BLaER1 treated with 17β-estradiol and CSF1 and Interleukin-3, amounts not matched to agents 10 nM and 100 nM (cell line): ENCODE results near the gene TMEM269.
A peak's percentile ranks its signal among the peaks of the same experiment; 100 is the strongest.

Experiments used
- H3K27ac ChIP-seq, 11 experiments: shearing (Covaris generic); formaldehyde crosslinking; 2 replicates each; pipeline ENCODE4 v1.8.1; 2022
- H3K27me3 ChIP-seq, 11 experiments: shearing (Covaris generic); formaldehyde crosslinking; 2 replicates each; pipeline ENCODE4 v1.8.1; 2022
- H3K36me3 ChIP-seq, 11 experiments: shearing (Covaris generic); formaldehyde crosslinking; 2 replicates each; pipeline ENCODE4 v1.8.1; 2022
- H3K4me1 ChIP-seq, 10 experiments: shearing (Covaris generic); formaldehyde crosslinking; 2 replicates each; pipeline ENCODE4 v1.8.1; 2022
- H3K4me2 ChIP-seq, 11 experiments: shearing (Covaris generic); formaldehyde crosslinking; 2 replicates each; pipeline ENCODE4 v1.8.1; 2022
- H3K4me3 ChIP-seq, 10 experiments: shearing (Covaris generic); formaldehyde crosslinking; 2 replicates each; pipeline ENCODE4 v1.8.1; 2022
- H3K9ac ChIP-seq, 11 experiments: shearing (Covaris generic); formaldehyde crosslinking; 2 replicates each; pipeline ENCODE4 v1.8.1; 2022
- H3K9me3 ChIP-seq, 11 experiments: shearing (Covaris generic); formaldehyde crosslinking; replicated peaks in 1 of 11; 2 replicates each; pipeline ENCODE4 v1.8.1; 2022
- H4K20me1 ChIP-seq, 11 experiments: shearing (Covaris generic); formaldehyde crosslinking; 2 replicates each; pipeline ENCODE4 v1.8.1; 2022
- Cebpa-rat ChIP-seq, 11 experiments: shearing (Covaris generic); IDR thresholded peaks; 2 replicates each; pipeline ENCODE4 v1.8.1; 2022

The TMEM269 gene

GRCh38 chr1:42838482-42839190 is 53.8 kb downstream of the TMEM269 start:
- no peak for TF ChIP-seq Cebpa-rat (IDR thresholded peaks at IDR 0.05)

GRCh38 chr1:42841010-42841409 is 56.2 kb downstream of the TMEM269 start:
- Histone ChIP-seq H3K27me3 (no peaks in the 10 kb centered on the region), H3K36me3 (peaks cover 0 to 39% (median 10%) of the 10 kb centered on the region in 11 experiments; a peak in 10 of 22 replicates), H3K4me1 (peaks cover 0 to 30% (median 13%) of the 10 kb centered on the region in 10 experiments; a peak in 15 of 20 replicates), H3K4me2 (no peak overlapping the region), H4K20me1 (no peaks in the 10 kb centered on the region), H3K4me3 (no peak overlapping the region), H3K9me3 (no peaks in the 10 kb centered on the region), H3K27ac (no peak overlapping the region), H3K9ac (no peak overlapping the region)
- no peak for TF ChIP-seq Cebpa-rat (IDR thresholded peaks at IDR 0.05)

More at GRCh38 chr1:42838482-42839190, 53.8 kb downstream of the TMEM269 start:
- Histone ChIP-seq H4K20me1 (no peaks in the 10 kb centered on the region), H3K36me3 (peaks cover 0 to 50% (median 10%) of the 10 kb centered on the region in 11 experiments; a peak in 10 of 22 replicates), H3K27ac (no peak overlapping the region; a peak in 1 of 22 replicates), H3K27me3 (no peaks in the 10 kb centered on the region), H3K4me2 (peak overlapping the region in 5 of 11 experiments; percentile 5 to 72 (median 55); a peak in 9 of 22 replicates), H3K9ac (no peak overlapping the region), H3K4me1 (peaks cover 0 to 33% (median 12%) of the 10 kb centered on the region in 10 experiments; a peak in 11 of 20 replicates), H3K9me3 (no peaks in the 10 kb centered on the region), H3K4me3 (no peak overlapping the region)

- Histone ChIP-seq H4K20me1 (no peaks in the 10 kb centered on the region), H3K27me3 (no peaks in the 10 kb centered on the region), H3K36me3 (peaks cover 0 to 39% (median 10%) of the 10 kb centered on the region in 11 experiments; a peak in 10 of 22 replicates), H3K4me2 (no peak overlapping the region), H3K9me3 (no peaks in the 10 kb centered on the region), H3K4me3 (no peak overlapping the region), H3K27ac (no peak overlapping the region), H3K9ac (no peak overlapping the region), H3K4me1 (peaks cover 0 to 30% (median 14%) of the 10 kb centered on the region in 10 experiments; a peak in 15 of 20 replicates)
- TF ChIP-seq Cebpa-rat (IDR thresholded peaks at IDR 0.05), result no peak
Observed at GRCh38 chr1:42841440-42842147, 56.8 kb downstream of the TMEM269 start.

- no peak for TF ChIP-seq Cebpa-rat (IDR thresholded peaks at IDR 0.05)
- no peak overlapping the region for H3K27ac ChIP-seq
- peaks cover 6 to 48% (median 21%) of the 10 kb centered on the region in 11 experiments for H3K36me3 ChIP-seq
- H4K20me1 ChIP-seq, result no peaks in the 10 kb centered on the region
- H3K4me2 ChIP-seq, result no peak overlapping the region
- H3K4me1 ChIP-seq, result peaks cover 14 to 28% (median 17%) of the 10 kb centered on the region in 10 experiments
- H3K4me3 ChIP-seq, result no peak overlapping the region
- no peaks in the 10 kb centered on the region for H3K27me3 ChIP-seq
- H3K9ac ChIP-seq, result no peak overlapping the region
- peaks cover 0 to 6% (median 1%) of the 10 kb centered on the region in 11 experiments; a peak in 5 of 22 replicates for H3K9me3 ChIP-seq
Observed at GRCh38 chr1:42844592-42845140, 59.9 kb downstream of the TMEM269 start.

GRCh38 chr1:42845193-42845592 is 60.4 kb downstream of the TMEM269 start:
- Histone ChIP-seq H3K4me2 (no peak overlapping the region), H3K27ac (no peak overlapping the region)

GRCh38 chr1:42845866-42846256 is 61.1 kb downstream of the TMEM269 start:
- Histone ChIP-seq H4K20me1 (no peaks in the 10 kb centered on the region), H3K36me3 (peaks cover 17 to 52% (median 33%) of the 10 kb centered on the region in 11 experiments), H3K4me2 (peak overlapping the region; percentile 68 to 88 (median 84)), H3K4me3 (peak overlapping the region; percentile 77 to 97 (median 87)), H3K27me3 (no peaks in the 10 kb centered on the region), H3K4me1 (peaks cover 14 to 28% (median 17%) of the 10 kb centered on the region in 10 experiments), H3K27ac (peak overlapping the region in 6 of 11 experiments; percentile 35 to 90 (median 62); a peak in 8 of 22 replicates), H3K9me3 (peaks cover 7 to 18% (median 12%) of the 10 kb centered on the region in 11 experiments), H3K9ac (peak overlapping the region; percentile 10 to 94 (median 88); a peak in 15 of 22 replicates)
- TF ChIP-seq Cebpa-rat (IDR thresholded peaks at IDR 0.05), result no peak

More at GRCh38 chr1:42845193-42845592, 60.4 kb downstream of the TMEM269 start:
- peaks cover 14 to 28% (median 17%) of the 10 kb centered on the region in 10 experiments for H3K4me1 ChIP-seq
- H3K4me3 ChIP-seq, result no peak overlapping the region
- H4K20me1 ChIP-seq, result no peaks in the 10 kb centered on the region
- peaks cover under 1 to 11% (median 6%) of the 10 kb centered on the region in 11 experiments; a peak in 16 of 22 replicates for H3K9me3 ChIP-seq
- H3K36me3 ChIP-seq, result peaks cover 11 to 48% (median 26%) of the 10 kb centered on the region in 11 experiments
- no peak for TF ChIP-seq Cebpa-rat (IDR thresholded peaks at IDR 0.05)
- H3K27me3 ChIP-seq, result no peaks in the 10 kb centered on the region
- H3K9ac ChIP-seq, result no peak overlapping the region

- Histone ChIP-seq H3K27ac (peak within 1 kb of the TSS; percentile 84 to 94 (median 88)), H3K4me2 (peak within 1 kb of the TSS; percentile 86 to 93 (median 90)), H3K9me3 (peaks cover 14 to 24% (median 19%) of the 10 kb centered on the region in 11 experiments), H3K4me1 (peaks cover 14 to 28% (median 17%) of the 10 kb centered on the region in 10 experiments), H3K4me3 (peak within 1 kb of the TSS; percentile 77 to 97 (median 87)), H3K36me3 (peaks cover 24 to 52% (median 37%) of the 10 kb centered on the region in 11 experiments), H3K9ac (peak within 1 kb of the TSS; percentile 83 to 94 (median 90)), H3K27me3 (no peaks in the 10 kb centered on the region), H4K20me1 (no peaks in the 10 kb centered on the region)
- TF ChIP-seq Cebpa-rat (IDR thresholded peaks at IDR 0.05), result no peak
Observed at GRCh38 chr1:42846257-42847110, 61.7 kb downstream of the TMEM269 start, which contains the start of gene ZNF691. ZNF691 (plus strand) TSS chr1:42846613; CDS start chr1:42849659, 3,046 bp downstream.

GRCh38 chr1:42847111-42847595 is 62.4 kb downstream of the TMEM269 start:
- no peak for TF ChIP-seq Cebpa-rat (IDR thresholded peaks at IDR 0.05)
- H4K20me1 ChIP-seq, result no peaks in the 10 kb centered on the region
- peaks cover 20 to 31% (median 25%) of the 10 kb centered on the region in 11 experiments for H3K9me3 ChIP-seq
- H3K9ac ChIP-seq, result peak overlapping the region; percentile 83 to 94 (median 90)
- H3K27ac ChIP-seq, result peak overlapping the region; percentile 84 to 94 (median 88); a peak in 21 of 22 replicates
- H3K4me2 ChIP-seq, result peak overlapping the region; percentile 86 to 93 (median 90)
- peaks cover 30 to 52% (median 39%) of the 10 kb centered on the region in 11 experiments for H3K36me3 ChIP-seq
- peaks cover 14 to 28% (median 17%) of the 10 kb centered on the region in 10 experiments for H3K4me1 ChIP-seq
- peak overlapping the region; percentile 77 to 97 (median 87) for H3K4me3 ChIP-seq
- H3K27me3 ChIP-seq, result no peaks in the 10 kb centered on the region
